Parathyroid adenoma (tissue), 2 donors: Measurements from ENCODE around the gene CERS1.

Experiments used
- H2AFZ ChIP-seq: fragments of 300-600 bp; sonication (generic); one replicate; pipeline ENCODE4 v1.7.0; 2017; ENCODE audit warnings: antibody characterized with exemption, mild to moderate bottlenecking
- H3K27ac ChIP-seq: fragments of 300-600 bp; sonication (generic); one replicate; pipeline ENCODE4 v1.7.0; 2017
- H3K27me3 ChIP-seq: fragments of 300-600 bp; sonication (generic); one replicate; pipeline ENCODE4 v1.7.0; 2017; ENCODE audit warnings: low read length; ENCODE audit not compliant: control insufficient read depth, insufficient read depth
- H3K36me3 ChIP-seq: fragments of 300-600 bp; sonication (generic); one replicate; pipeline ENCODE4 v1.7.0; 2017; ENCODE audit warnings: low read length; ENCODE audit not compliant: control insufficient read depth, insufficient read depth
- H3K4me1 ChIP-seq: fragments of 300-600 bp; sonication (generic); one replicate; pipeline ENCODE4 v1.7.0; 2017; ENCODE audit warnings: control low read depth
- H3K4me2 ChIP-seq: fragments of 300-600 bp; sonication (generic); one replicate; pipeline ENCODE4 v1.7.0; 2017; ENCODE audit warnings: low read length
- H3K4me3 ChIP-seq: fragments of 300-600 bp; sonication (generic); one replicate; pipeline ENCODE4 v1.7.0; 2017; ENCODE audit warnings: low read depth, low read length
- H3K79me2 ChIP-seq: fragments of 300-600 bp; sonication (generic); one replicate; pipeline ENCODE4 v1.7.0; 2017; ENCODE audit warnings: control low read depth
- H3K9ac ChIP-seq: fragments of 300-600 bp; sonication (generic); one replicate; pipeline ENCODE4 v1.7.0; 2017; ENCODE audit warnings: mild to moderate bottlenecking
- H3K9me3 ChIP-seq: fragments of 300-600 bp; sonication (generic); one replicate; pipeline ENCODE4 v1.7.0; 2017; ENCODE audit warnings: low read length; ENCODE audit not compliant: control insufficient read depth
- CTCF ChIP-seq: fragments of 300-600 bp; sonication (generic); IDR thresholded peaks from one replicate; pipeline ENCODE4 v1.7.0; 2017; ENCODE audit warnings: antibody characterized with exemption, mild to moderate bottlenecking
- donor health status: primary hyperparathyroidism.

The CERS1 gene

GRCh38 chr19:18899624-18900560 is 3.9 kb upstream of the CERS1 start:
- no peak for TF ChIP-seq CTCF
- Histone ChIP-seq H3K27me3 (no peaks in the 10 kb centered on the region), H3K9me3 (no peaks in the 10 kb centered on the region), H3K79me2 (peaks cover under 1% of the 10 kb centered on the region), H3K4me1 (peaks cover 2% of the 10 kb centered on the region), H3K36me3 (no peaks in the 10 kb centered on the region), H3K4me3 (no peak overlapping the region), H2AFZ (no peak overlapping the region), H3K27ac (no peak overlapping the region), H3K9ac (no peak overlapping the region), H3K4me2 (no peak overlapping the region)

GRCh38 chr19:18898607-18899408 is 2.9 kb upstream of the CERS1 start:
- Histone ChIP-seq H3K27me3 (no peaks in the 10 kb centered on the region), H3K9ac (no peak overlapping the region), H3K4me3 (no peak overlapping the region), H3K4me2 (no peak overlapping the region), H2AFZ (no peak overlapping the region), H3K36me3 (no peaks in the 10 kb centered on the region), H3K4me1 (peaks cover 2% of the 10 kb centered on the region), H3K79me2 (no peaks in the 10 kb centered on the region), H3K9me3 (no peaks in the 10 kb centered on the region), H3K27ac (no peak overlapping the region)
- no peak for TF ChIP-seq CTCF

- Histone ChIP-seq H3K9me3 (no peaks in the 10 kb centered on the region), H2AFZ (no peak overlapping the region), H3K27ac (no peak overlapping the region), H3K36me3 (no peaks in the 10 kb centered on the region), H3K4me2 (no peak overlapping the region), H3K4me3 (no peak overlapping the region), H3K9ac (no peak overlapping the region), H3K27me3 (no peaks in the 10 kb centered on the region), H3K4me1 (peaks cover 2% of the 10 kb centered on the region), H3K79me2 (no peaks in the 10 kb centered on the region)
- TF ChIP-seq CTCF, result no peak
Observed at GRCh38 chr19:18898081-18898606, 2.2 kb upstream of the CERS1 start.

- Histone ChIP-seq H2AFZ (no peak overlapping the region), H3K79me2 (no peaks in the 10 kb centered on the region), H3K9me3 (no peaks in the 10 kb centered on the region), H3K4me2 (no peak overlapping the region), H3K9ac (no peak overlapping the region), H3K4me3 (no peak overlapping the region), H3K27me3 (no peaks in the 10 kb centered on the region), H3K27ac (no peak overlapping the region), H3K4me1 (peaks cover 2% of the 10 kb centered on the region), H3K36me3 (no peaks in the 10 kb centered on the region)
- no peak for TF ChIP-seq CTCF
Observed at GRCh38 chr19:18897094-18898029, 1.4 kb upstream of the CERS1 start.
